WTC11 (cell line): ENCODE results near the gene MDGA2.

ENCODE experiments used
- CTCF ChIP-seq: fragments of 200-600 bp; IDR thresholded peaks from 2 replicates; pipeline ENCODE4 v1.8.0; 2022; ENCODE audit warnings: antibody characterized with exemption
- MAX ChIP-seq: sonication (generic); formaldehyde crosslinking; IDR thresholded peaks from 2 replicates; pipeline ENCODE4 v1.8.0; 2022; ENCODE audit warnings: mild to moderate bottlenecking, missing genetic modification reagents

DNA sequence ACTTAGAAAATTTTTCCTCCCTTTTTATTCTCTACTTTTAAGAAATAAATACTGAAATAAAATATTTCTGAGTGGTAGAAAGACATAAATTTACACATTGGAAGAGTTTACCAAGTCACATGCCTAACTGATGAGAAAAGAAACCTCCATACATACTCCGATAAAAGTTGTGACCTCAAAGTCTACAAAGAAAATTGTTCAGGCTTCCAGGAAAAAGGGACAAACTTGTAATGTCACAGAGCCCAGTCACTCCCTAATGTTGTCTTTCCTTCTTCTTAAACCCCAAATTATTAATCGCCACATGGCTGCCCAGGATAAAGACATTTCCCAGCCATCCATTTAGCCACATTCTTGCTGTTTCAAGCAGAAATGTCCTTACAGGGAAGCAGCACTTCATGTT, 455.3 kb downstream of the MDGA2 start:
- TF ChIP-seq MAX (CRISPR knock-in tag) (no peak), CTCF (no peak)
